OCI-LY1 (cell line): ENCODE data around the gene KCNH3.

Source experiments
- H2AFZ ChIP-seq: fragments of 200-600 bp; sonication (generic), shearing (Covaris generic); 2 replicates; pipeline ENCODE4 v1.6.0; 2014; ENCODE audit warnings: antibody characterized with exemption, mild to moderate bottlenecking, low read length
- H3F3A ChIP-seq: fragments of 200-600 bp; sonication (generic), shearing (Covaris generic); 2 replicates; pipeline ENCODE4 v1.6.0; 2014; ENCODE audit warnings: mild to moderate bottlenecking, antibody characterized with exemption, low read length, moderate library complexity; ENCODE audit not compliant: insufficient read depth
- H3K27ac ChIP-seq: fragments of 200-600 bp; sonication (generic); 2 replicates; pipeline ENCODE4 v1.5.1; 2014; ENCODE audit warnings: low read length, mixed run types, mild to moderate bottlenecking, low read depth; ENCODE audit not compliant: poor library complexity, severe bottlenecking
- H3K27me3 ChIP-seq: fragments of 200-600 bp; sonication (generic); 2 replicates; pipeline ENCODE4 v1.6.0; 2014; ENCODE audit warnings: antibody characterized with exemption, mild to moderate bottlenecking, low read length, moderate library complexity; ENCODE audit not compliant: insufficient read depth
- H3K36me3 ChIP-seq: fragments of 200-600 bp; sonication (generic); 2 replicates; pipeline ENCODE4 v1.6.1; 2014; ENCODE audit warnings: mild to moderate bottlenecking, antibody characterized with exemption, low read length, moderate library complexity, mixed read lengths; ENCODE audit not compliant: insufficient read depth
- H3K4me1 ChIP-seq: fragments of 200-600 bp; sonication (generic); 2 replicates; pipeline ENCODE4 v1.5.1; 2014; ENCODE audit warnings: mild to moderate bottlenecking, low read length, moderate library complexity; ENCODE audit not compliant: insufficient read depth, severe bottlenecking
- H3K4me2 ChIP-seq: fragments of 200-600 bp; sonication (generic), shearing (Covaris generic); 2 replicates; pipeline ENCODE4 v1.6.1; 2014; ENCODE audit warnings: low read length
- H3K4me3 ChIP-seq: fragments of 200-600 bp; sonication (generic); 2 replicates; pipeline ENCODE4 v1.5.1; 2014; ENCODE audit warnings: low read length, low read depth, mild to moderate bottlenecking, mixed read lengths; ENCODE audit not compliant: poor library complexity, severe bottlenecking
- H3K79me2 ChIP-seq: fragments of 200-600 bp; shearing (Covaris generic); 2 replicates; pipeline ENCODE4 v1.6.1; 2016; ENCODE audit warnings: mixed run types, low read length, mixed read lengths; ENCODE audit not compliant: insufficient read depth
- H3K9ac ChIP-seq: fragments of 200-600 bp; sonication (generic), shearing (Covaris generic); 2 replicates; pipeline ENCODE4 v1.6.1; 2014; ENCODE audit warnings: mild to moderate bottlenecking, low read length, mixed read lengths
- H3K9me2 ChIP-seq: fragments of 200-600 bp; sonication (generic), shearing (Covaris generic); 2 replicates; pipeline ENCODE4 v1.6.1; 2014; ENCODE audit warnings: low read depth, mild to moderate bottlenecking, low read length, mixed read lengths
- H3K9me3 ChIP-seq: fragments of 200-600 bp; shearing (Covaris generic); 2 replicates; pipeline ENCODE4 v1.6.1; 2014; ENCODE audit warnings: low read length, mixed read lengths
- H4K20me1 ChIP-seq: fragments of 200-600 bp; sonication (generic), shearing (Covaris generic); 2 replicates; pipeline ENCODE4 v1.6.0; 2016; ENCODE audit warnings: mild to moderate bottlenecking, low read length; ENCODE audit not compliant: insufficient read depth
- EZH2 ChIP-seq: fragments of 200-600 bp; sonication (generic), shearing (Covaris generic); IDR thresholded peaks from 2 replicates; pipeline ENCODE4 v1.8.0; 2017; ENCODE audit warnings: borderline replicate concordance, mixed run types, mild to moderate bottlenecking, antibody characterized with exemption, low read length, moderate library complexity, mixed read lengths
- TF ChIP-seq, protein P1 (sequence below): fragments of 200-600 bp; sonication (generic), shearing (Covaris generic); IDR thresholded peaks from 2 replicates; pipeline ENCODE4 v1.5.1; 2017; ENCODE audit warnings: mild to moderate bottlenecking, antibody characterized with exemption, low read length, moderate library complexity, mixed read lengths

Gene KCNH3

DNA sequence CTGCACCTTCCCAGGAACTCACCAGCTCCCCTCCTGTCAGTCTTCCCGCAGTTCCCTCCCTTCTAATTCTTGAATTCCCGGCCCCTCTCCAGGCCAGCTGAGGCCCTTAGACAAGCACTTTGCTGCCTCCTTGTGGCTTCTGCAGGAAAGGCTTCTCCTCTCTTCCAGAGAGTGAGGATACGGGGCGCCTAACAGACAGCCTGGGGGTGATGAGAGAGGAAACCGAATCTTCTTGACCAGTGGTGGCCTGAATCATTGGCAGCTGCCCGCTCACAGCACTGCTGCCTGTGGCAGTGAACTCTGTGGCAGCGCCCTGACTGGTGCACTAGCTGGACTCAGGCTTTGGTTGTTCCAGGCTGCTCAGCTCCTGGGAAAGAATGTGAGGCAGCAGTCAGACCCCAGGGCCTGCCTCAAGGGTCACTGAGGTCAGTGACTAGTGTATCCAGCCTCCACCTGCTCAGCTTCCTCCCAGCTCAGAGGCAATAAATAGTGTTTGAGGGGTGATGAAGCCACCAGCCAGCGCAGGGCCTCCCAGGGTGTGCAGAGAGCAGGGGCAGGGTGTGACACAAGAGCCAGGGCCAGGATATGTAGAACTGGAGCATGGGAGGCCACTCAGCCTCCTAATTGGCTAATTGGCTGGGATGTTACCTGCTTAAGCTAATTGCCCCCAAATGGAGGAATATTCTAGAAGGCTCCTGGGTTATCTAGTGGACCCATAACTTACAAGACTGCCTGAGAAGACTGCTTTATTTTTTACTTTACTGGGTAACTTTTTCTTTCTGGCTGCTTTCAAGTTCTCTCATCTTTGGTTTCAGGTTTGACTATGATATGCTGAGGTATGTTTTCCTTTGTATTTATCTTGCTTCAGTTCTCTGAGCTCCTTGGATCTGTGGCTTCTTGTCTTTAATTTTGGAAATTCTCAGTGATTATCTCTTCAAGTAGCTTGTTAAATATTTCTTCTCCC, 42.0 kb downstream of the KCNH3 start:
- H3K9me3 ChIP-seq = no peaks in the 10 kb centered on the region
- H3K79me2 ChIP-seq = no peaks in the 10 kb centered on the region
- H3K4me2 ChIP-seq = no peak overlapping the region
- peaks cover 16% of the 10 kb centered on the region; the same call in 1 of the 2 replicates for H3K36me3 ChIP-seq
- no peak overlapping the region for H2AFZ ChIP-seq
- H3K9me2 ChIP-seq = no peaks in the 10 kb centered on the region
- no peaks in the 10 kb centered on the region for H4K20me1 ChIP-seq
- no peaks in the 10 kb centered on the region for H3F3A ChIP-seq
- peaks cover 4% of the 10 kb centered on the region for H3K4me1 ChIP-seq
- H3K27ac ChIP-seq = no peak overlapping the region
- no peaks in the 10 kb centered on the region for H3K27me3 ChIP-seq
- no peak for TF ChIP-seq EZH2
- TF ChIP-seq, protein P1, sequence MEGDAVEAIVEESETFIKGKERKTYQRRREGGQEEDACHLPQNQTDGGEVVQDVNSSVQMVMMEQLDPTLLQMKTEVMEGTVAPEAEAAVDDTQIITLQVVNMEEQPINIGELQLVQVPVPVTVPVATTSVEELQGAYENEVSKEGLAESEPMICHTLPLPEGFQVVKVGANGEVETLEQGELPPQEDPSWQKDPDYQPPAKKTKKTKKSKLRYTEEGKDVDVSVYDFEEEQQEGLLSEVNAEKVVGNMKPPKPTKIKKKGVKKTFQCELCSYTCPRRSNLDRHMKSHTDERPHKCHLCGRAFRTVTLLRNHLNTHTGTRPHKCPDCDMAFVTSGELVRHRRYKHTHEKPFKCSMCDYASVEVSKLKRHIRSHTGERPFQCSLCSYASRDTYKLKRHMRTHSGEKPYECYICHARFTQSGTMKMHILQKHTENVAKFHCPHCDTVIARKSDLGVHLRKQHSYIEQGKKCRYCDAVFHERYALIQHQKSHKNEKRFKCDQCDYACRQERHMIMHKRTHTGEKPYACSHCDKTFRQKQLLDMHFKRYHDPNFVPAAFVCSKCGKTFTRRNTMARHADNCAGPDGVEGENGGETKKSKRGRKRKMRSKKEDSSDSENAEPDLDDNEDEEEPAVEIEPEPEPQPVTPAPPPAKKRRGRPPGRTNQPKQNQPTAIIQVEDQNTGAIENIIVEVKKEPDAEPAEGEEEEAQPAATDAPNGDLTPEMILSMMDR = peak; percentile 89
- no peak overlapping the region for H3K9ac ChIP-seq
- no peak overlapping the region for H3K4me3 ChIP-seq

DNA sequence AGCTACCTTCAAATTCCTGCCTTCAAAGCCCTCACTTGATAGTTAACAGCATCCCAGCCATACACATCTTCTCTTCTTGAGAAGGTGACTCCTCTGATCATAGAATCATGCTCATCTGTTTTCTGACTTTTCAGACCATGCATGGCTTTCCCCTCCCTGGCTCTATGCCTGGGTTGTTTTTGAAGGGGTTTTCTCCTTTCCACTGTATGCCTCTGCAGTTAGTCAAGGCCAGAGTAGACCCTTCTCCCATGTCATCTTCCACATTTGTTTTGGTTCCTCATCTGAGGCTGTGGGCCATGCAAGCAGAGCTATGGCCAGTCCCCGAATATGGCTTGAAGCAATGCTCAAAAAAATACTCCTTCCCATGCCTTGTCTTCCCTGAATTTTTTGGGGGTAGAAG, 43.4 kb downstream of the KCNH3 start:
- Histone ChIP-seq H3K4me2 (no peak overlapping the region), H4K20me1 (no peaks in the 10 kb centered on the region), H3K27me3 (no peaks in the 10 kb centered on the region), H3K4me3 (no peak overlapping the region), H3K9ac (no peak overlapping the region), H3F3A (no peaks in the 10 kb centered on the region), H3K4me1 (peaks cover 4% of the 10 kb centered on the region), H3K27ac (no peak overlapping the region), H2AFZ (no peak overlapping the region), H3K9me2 (no peaks in the 10 kb centered on the region), H3K9me3 (no peaks in the 10 kb centered on the region), H3K36me3 (peaks cover 11% of the 10 kb centered on the region; the same call in 1 of the 2 replicates), H3K79me2 (no peaks in the 10 kb centered on the region)
- TF ChIP-seq, protein P1 = no peak
- TF ChIP-seq EZH2 = no peak

DNA sequence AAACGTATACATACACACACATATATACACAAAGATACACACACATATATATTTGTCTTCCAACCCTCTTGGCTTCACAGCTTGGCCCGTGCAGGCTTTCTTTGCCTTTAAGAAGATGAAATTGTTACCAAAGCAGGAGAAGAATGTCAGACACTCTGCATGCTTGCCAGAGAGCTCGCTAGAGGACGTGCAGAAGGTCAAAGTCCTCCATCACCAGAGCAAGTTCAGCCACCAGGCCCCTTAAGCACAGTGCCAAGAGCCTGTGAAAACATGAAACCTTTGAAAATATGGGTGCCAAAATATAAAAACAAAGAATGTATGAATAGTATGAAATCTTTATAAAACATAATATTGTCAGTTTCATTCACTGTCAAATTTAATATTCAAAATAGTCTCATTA, 44.0 kb downstream of the KCNH3 start:
- no peak overlapping the region for H3K9ac ChIP-seq
- H2AFZ ChIP-seq = no peak overlapping the region
- peaks cover 4% of the 10 kb centered on the region for H3K4me1 ChIP-seq
- no peaks in the 10 kb centered on the region for H3K27me3 ChIP-seq
- H3K79me2 ChIP-seq = no peaks in the 10 kb centered on the region
- no peaks in the 10 kb centered on the region for H4K20me1 ChIP-seq
- H3K4me2 ChIP-seq = no peak overlapping the region
- no peak overlapping the region for H3K4me3 ChIP-seq
- peaks cover 5% of the 10 kb centered on the region; the same call in 1 of the 2 replicates for H3K36me3 ChIP-seq
- no peak overlapping the region for H3K27ac ChIP-seq
- H3K9me2 ChIP-seq = no peaks in the 10 kb centered on the region
- no peaks in the 10 kb centered on the region for H3K9me3 ChIP-seq
- no peaks in the 10 kb centered on the region for H3F3A ChIP-seq
- no peak for TF ChIP-seq EZH2
- TF ChIP-seq, protein P1 = no peak
